KMS-11 (cell line): Measurements from ENCODE around the gene RASD1.

Experiments used
- H2AFZ ChIP-seq: fragments of 200-600 bp; sonication (generic); 2 replicates; pipeline ENCODE4 v1.6.1; 2016; ENCODE audit warnings: antibody characterized with exemption, mixed run types, low read depth
- H3K27ac ChIP-seq: fragments of 200-600 bp; sonication (generic); 2 replicates; pipeline ENCODE4 v1.6.1; 2016; ENCODE audit warnings: mild to moderate bottlenecking, mixed run types
- H3K27me3 ChIP-seq: fragments of 200-600 bp; sonication (generic); 2 replicates; pipeline ENCODE4 v1.6.1; 2017; ENCODE audit warnings: mild to moderate bottlenecking, low read depth, mixed run types, moderate library complexity; ENCODE audit not compliant: insufficient read depth
- H3K36me3 ChIP-seq: fragments of 200-600 bp; sonication (generic); 2 replicates; pipeline ENCODE4 v1.6.1; 2017; ENCODE audit warnings: mild to moderate bottlenecking, mixed run types; ENCODE audit not compliant: insufficient read depth
- H3K4me1 ChIP-seq: fragments of 200-600 bp; sonication (generic); 2 replicates; pipeline ENCODE4 v1.6.1; 2016; ENCODE audit warnings: mild to moderate bottlenecking, low read depth, mixed run types; ENCODE audit not compliant: poor library complexity, severe bottlenecking
- H3K4me2 ChIP-seq: fragments of 200-600 bp; sonication (generic); 2 replicates; pipeline ENCODE4 v1.7.0; 2016; ENCODE audit warnings: mild to moderate bottlenecking, mixed run types
- H3K4me3 ChIP-seq: fragments of 200-600 bp; sonication (generic); IDR thresholded peaks from 2 replicates; pipeline ENCODE4 v1.6.1; 2017; ENCODE audit warnings: low read depth, low read length, mixed read lengths; ENCODE audit not compliant: insufficient read depth
- H3K79me2 ChIP-seq: fragments of 200-600 bp; sonication (generic); 2 replicates; pipeline ENCODE4 v1.6.1; 2016; ENCODE audit warnings: low read depth, mixed run types; ENCODE audit not compliant: insufficient read depth
- H3K9ac ChIP-seq: fragments of 200-600 bp; sonication (generic); 2 replicates; pipeline ENCODE4 v1.6.1; 2016; ENCODE audit warnings: mild to moderate bottlenecking, mixed run types
- H4K20me1 ChIP-seq: fragments of 200-600 bp; sonication (generic); 2 replicates; pipeline ENCODE4 v1.6.1; 2016; ENCODE audit warnings: mild to moderate bottlenecking, mixed run types; ENCODE audit not compliant: insufficient read depth
- TF ChIP-seq, protein P1 (sequence below): fragments of 200-600 bp; sonication (generic); conservative IDR thresholded peaks from 2 replicates; pipeline ENCODE4 v1.6.1; 2017; ENCODE audit warnings: low read depth, mild to moderate bottlenecking, antibody characterized with exemption, low read length, moderate library complexity, mixed read lengths

The RASD1 gene

DNA sequence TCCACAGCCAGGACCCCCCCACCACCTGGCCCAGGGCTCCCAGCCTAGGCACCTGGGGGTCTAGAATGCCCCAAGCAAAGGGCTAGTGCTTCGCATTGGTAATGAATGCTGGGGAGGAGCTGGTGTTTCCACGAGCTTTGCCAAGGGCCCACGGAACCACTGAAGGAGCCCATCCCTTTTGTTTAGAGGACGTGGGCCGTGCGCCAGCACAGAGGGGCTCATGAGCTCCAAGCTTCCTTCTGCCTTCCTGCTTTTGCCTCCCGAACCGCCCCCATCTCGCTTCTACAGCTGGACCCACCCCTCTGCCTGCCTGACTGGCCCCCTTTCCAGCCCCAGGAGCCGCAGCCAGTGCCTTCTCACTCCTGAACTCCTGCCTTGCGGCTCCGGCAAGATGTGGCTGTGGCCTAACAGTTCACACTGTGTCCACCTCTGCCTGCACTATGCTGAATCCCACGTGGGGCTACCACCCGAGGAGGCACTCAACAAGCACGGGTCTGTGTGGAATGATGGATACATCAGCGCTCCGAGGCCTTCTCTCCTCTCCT is 31.8 kb upstream of the RASD1 start:
- Histone ChIP-seq H4K20me1 (no peaks in the 10 kb centered on the region), H3K27ac (no peak overlapping the region), H2AFZ (no peak overlapping the region), H3K9ac (no peak overlapping the region), H3K27me3 (no peaks in the 10 kb centered on the region), H3K36me3 (no peaks in the 10 kb centered on the region), H3K4me1 (no peaks in the 10 kb centered on the region), H3K79me2 (no peaks in the 10 kb centered on the region), H3K4me2 (no peak overlapping the region), H3K4me3 (no peak overlapping the region)
- TF ChIP-seq, protein P1, sequence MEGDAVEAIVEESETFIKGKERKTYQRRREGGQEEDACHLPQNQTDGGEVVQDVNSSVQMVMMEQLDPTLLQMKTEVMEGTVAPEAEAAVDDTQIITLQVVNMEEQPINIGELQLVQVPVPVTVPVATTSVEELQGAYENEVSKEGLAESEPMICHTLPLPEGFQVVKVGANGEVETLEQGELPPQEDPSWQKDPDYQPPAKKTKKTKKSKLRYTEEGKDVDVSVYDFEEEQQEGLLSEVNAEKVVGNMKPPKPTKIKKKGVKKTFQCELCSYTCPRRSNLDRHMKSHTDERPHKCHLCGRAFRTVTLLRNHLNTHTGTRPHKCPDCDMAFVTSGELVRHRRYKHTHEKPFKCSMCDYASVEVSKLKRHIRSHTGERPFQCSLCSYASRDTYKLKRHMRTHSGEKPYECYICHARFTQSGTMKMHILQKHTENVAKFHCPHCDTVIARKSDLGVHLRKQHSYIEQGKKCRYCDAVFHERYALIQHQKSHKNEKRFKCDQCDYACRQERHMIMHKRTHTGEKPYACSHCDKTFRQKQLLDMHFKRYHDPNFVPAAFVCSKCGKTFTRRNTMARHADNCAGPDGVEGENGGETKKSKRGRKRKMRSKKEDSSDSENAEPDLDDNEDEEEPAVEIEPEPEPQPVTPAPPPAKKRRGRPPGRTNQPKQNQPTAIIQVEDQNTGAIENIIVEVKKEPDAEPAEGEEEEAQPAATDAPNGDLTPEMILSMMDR = no peak

DNA sequence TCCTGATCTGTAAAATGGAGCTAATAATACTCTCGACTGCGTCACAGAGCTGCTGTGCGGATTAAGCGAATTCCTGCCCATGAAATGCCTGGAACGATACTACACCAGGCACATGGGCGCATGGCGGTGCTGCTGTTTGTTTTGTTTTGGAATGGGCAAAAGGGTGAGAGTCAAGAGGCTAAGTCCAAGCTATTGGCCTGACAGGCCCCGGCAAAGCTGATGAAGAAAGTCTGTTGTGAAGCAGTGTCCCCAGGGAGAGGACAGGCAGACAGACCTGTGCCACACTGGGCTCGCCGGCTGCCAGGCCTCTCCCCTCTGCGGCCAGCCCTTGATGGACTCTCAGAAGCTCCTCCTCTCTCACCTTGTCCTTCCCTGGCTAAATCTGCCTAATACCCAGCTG is 31.3 kb upstream of the RASD1 start:
- H3K9ac ChIP-seq = no peak overlapping the region
- no peaks in the 10 kb centered on the region for H3K27me3 ChIP-seq
- H3K4me2 ChIP-seq = no peak overlapping the region
- no peak overlapping the region for H2AFZ ChIP-seq
- no peaks in the 10 kb centered on the region for H4K20me1 ChIP-seq
- TF ChIP-seq, protein P1 = no peak
- H3K36me3 ChIP-seq = no peaks in the 10 kb centered on the region
- no peak overlapping the region for H3K4me3 ChIP-seq
- H3K27ac ChIP-seq = no peak overlapping the region
- no peaks in the 10 kb centered on the region for H3K79me2 ChIP-seq
- H3K4me1 ChIP-seq = no peaks in the 10 kb centered on the region

DNA sequence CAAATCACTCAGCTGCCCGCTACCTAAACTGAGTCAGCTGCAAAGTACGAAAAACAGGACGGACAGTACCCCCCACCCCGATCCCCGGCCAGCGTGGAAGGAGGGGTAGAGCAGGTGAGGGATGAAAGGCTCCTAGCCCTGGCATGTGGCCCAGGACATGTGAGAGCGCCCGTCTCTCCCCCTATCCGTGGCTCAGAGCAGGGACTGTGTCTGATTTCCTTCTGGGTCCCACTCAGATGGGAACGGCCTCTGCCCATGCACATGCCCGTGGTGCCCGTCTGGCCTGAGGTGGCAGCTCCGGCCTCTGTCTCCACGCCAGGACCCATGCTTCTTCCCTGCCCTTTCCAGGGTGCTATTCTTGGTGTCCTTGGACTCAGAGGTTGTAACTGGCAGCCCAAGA is 30.2 kb upstream of the RASD1 start:
- TF ChIP-seq, protein P1 = no peak
- Histone ChIP-seq H3K36me3 (no peaks in the 10 kb centered on the region), H3K79me2 (no peaks in the 10 kb centered on the region), H4K20me1 (no peaks in the 10 kb centered on the region), H2AFZ (no peak overlapping the region), H3K4me1 (no peaks in the 10 kb centered on the region), H3K4me2 (no peak overlapping the region), H3K27ac (no peak overlapping the region), H3K4me3 (no peak overlapping the region), H3K27me3 (no peaks in the 10 kb centered on the region), H3K9ac (no peak overlapping the region)

DNA sequence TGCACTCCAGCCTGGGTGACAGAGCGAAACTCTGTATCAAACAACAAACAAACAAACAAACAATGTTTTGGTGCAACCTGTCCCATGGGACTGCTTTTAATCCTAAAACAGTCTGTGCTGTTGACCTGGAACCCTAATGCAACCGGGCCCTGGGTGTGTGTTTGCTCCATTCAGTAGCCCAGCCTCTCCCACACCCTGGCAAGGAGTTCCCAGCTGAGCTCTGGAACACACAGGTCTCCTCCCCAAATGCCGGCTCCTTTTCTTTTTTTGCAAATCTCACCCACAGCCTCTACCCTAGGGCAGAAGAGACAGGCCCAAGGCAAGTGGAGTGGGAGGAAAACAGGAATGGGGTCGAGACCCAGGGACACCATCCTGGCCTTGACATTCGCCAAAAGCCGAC is 29.8 kb upstream of the RASD1 start:
- Histone ChIP-seq H3K4me2 (no peak overlapping the region), H2AFZ (no peak overlapping the region), H3K4me3 (no peak overlapping the region), H3K9ac (no peak overlapping the region), H3K36me3 (no peaks in the 10 kb centered on the region), H3K79me2 (no peaks in the 10 kb centered on the region), H3K27me3 (no peaks in the 10 kb centered on the region), H3K4me1 (no peaks in the 10 kb centered on the region), H4K20me1 (no peaks in the 10 kb centered on the region), H3K27ac (no peak overlapping the region)
- TF ChIP-seq, protein P1 = no peak

DNA sequence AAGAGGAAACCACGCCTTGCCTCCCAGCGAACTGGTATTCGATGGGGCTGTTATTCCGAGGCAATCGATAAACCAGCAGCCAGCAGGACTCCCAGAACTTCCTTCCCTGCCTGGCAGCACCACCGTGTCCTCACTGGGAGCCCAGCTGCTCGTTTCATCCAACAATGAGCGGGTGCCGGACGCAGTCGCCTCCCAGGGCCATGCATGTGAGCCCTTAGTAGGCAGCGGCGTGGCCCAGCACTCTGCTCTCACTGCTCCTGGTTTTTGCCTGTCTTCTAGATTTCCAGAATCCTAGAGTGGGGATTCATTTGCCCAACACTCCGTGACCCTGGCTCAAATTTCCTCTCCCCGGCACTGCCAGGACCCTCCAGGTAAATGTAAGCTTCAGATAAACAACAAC is 29.1 kb upstream of the RASD1 start:
- no peaks in the 10 kb centered on the region for H3K79me2 ChIP-seq
- H3K4me3 ChIP-seq = no peak overlapping the region
- H2AFZ ChIP-seq = no peak overlapping the region
- no peak overlapping the region for H3K4me2 ChIP-seq
- H4K20me1 ChIP-seq = no peaks in the 10 kb centered on the region
- TF ChIP-seq, protein P1 = no peak
- H3K9ac ChIP-seq = no peak overlapping the region
- H3K4me1 ChIP-seq = no peaks in the 10 kb centered on the region
- no peaks in the 10 kb centered on the region for H3K36me3 ChIP-seq
- H3K27me3 ChIP-seq = no peaks in the 10 kb centered on the region
- H3K27ac ChIP-seq = no peak overlapping the region
